A549 (cell line): ENCODE results near the gene COX7B. TPM values are rescaled to one million over a fixed set of nuclear protein-coding genes. Genes with fewer than 3 reads are reported as not detected.
"Not testable (repeated sequence)": the region's sequence is repeated elsewhere in the genome, so short reads cannot be mapped to it uniquely, and the experiment has no call there.

ENCODE experiments used
- ATAC-seq, 2 experiments: fragments of 200-7000 bp in 1 of 2; fragments of >200 bp in 1 of 2; cut with Nextera tagmentation in 1 of 2; cut with Tn5 transposase in 1 of 2; 3 replicates each; pipeline versions ENCODE4 v1.8.0 to v1.9.1; 2018 to 2020; ENCODE audit warnings: mild to moderate bottlenecking in 1 of 2, moderate library complexity in 1 of 2
- CTCF ChIA-PET: fragments of 300-600 bp; sonication (Branson Sonifier 250); formaldehyde crosslinking; extraction: SDS; loops from one replicate; lab custom pipeline; 2021; ENCODE audit warnings: antibody characterized with exemption, inconsistent platforms; lab: Yijun Ruan, JAX
- POLR2A ChIA-PET: fragments of 350-600 bp; formaldehyde crosslinking; extraction: SDS; loops from one replicate; lab custom pipeline; 2021; ENCODE audit warnings: antibody characterized with exemption, inconsistent platforms; lab: Yijun Ruan, JAX
- DNase-seq, 2 experiments: peaks; one replicate each; pipeline versions ENCODE4 v3.0.0 to v3.0.0-alpha.2; 2011 to 2016; ENCODE audit warnings: low read depth in 1 of 2, low spot score in 1 of 2
- FAIRE-seq: peaks from 2 replicates; lab custom pipeline; 2011; peaks lifted over from hg19 to GRCh38; lab: Jason Lieb, UNC
- H3K27ac ChIP-seq, 2 experiments: fragments of >200 bp; sonication (Bioruptor Twin); formaldehyde crosslinking; 3 replicates each; pipeline ENCODE4 v1.5.1; 2016 to 2017
- H3K4me1 ChIP-seq: fragments of >200 bp; sonication (Bioruptor Twin); formaldehyde crosslinking; 3 replicates; pipeline ENCODE4 v1.6.1; 2016
- H3K4me2 ChIP-seq: fragments of >200 bp; sonication (Bioruptor Twin); formaldehyde crosslinking; 3 replicates; pipeline ENCODE4 v1.6.1; 2016
- H3K4me3 ChIP-seq: fragments of >200 bp; sonication (Bioruptor Twin); formaldehyde crosslinking; 3 replicates; pipeline ENCODE4 v1.5.1; 2016
- H3K9me3 ChIP-seq: fragments of >200 bp; sonication (Bioruptor Twin); formaldehyde crosslinking; 3 replicates; pipeline ENCODE4 v1.6.1; 2016
- BHLHE40 ChIP-seq: IDR thresholded peaks from 2 replicates; pipeline ENCODE4 v1.6.1; 2012; ENCODE audit warnings: low read depth, low read length, inconsistent platforms
- CBX2 ChIP-seq: fragments of 200-600 bp; sonication (generic); IDR thresholded peaks from 2 replicates; pipeline ENCODE4 v1.6.1; 2016; ENCODE audit warnings: low read depth, mild to moderate bottlenecking, borderline replicate concordance
- CHD2 ChIP-seq: fragments of 150-350 bp; IDR thresholded peaks from 2 replicates; pipeline ENCODE4 v1.6.1; 2014; ENCODE audit warnings: low read length; ENCODE audit not compliant: partially characterized antibody
- CHD4 ChIP-seq: fragments of 200-600 bp; sonication (generic); IDR thresholded peaks from 2 replicates; pipeline ENCODE4 v1.6.1; 2016; ENCODE audit warnings: antibody characterized with exemption, mild to moderate bottlenecking, borderline replicate concordance
- EP300 ChIP-seq, 2 experiments: fragments of >200 bp; sonication (Bioruptor Twin); formaldehyde crosslinking; IDR thresholded peaks; 2 replicates in 1 of 2; 3 replicates in 1 of 2; pipeline ENCODE4 v1.6.1; 2016 to 2017
- FOXS1 ChIP-seq: fragments of 250-450 bp; sonication (Bioruptor Pico); IDR thresholded peaks from 2 replicates; pipeline ENCODE4 v1.5.0; 2020; ENCODE audit warnings: mild to moderate bottlenecking, moderate library complexity
- GATA3 ChIP-seq: IDR thresholded peaks from 2 replicates; pipeline ENCODE4 v1.6.1; 2012; ENCODE audit warnings: borderline replicate concordance
- JUN ChIP-seq, 2 experiments: fragments of >200 bp; sonication (Bioruptor Twin); formaldehyde crosslinking; IDR thresholded peaks; 2 replicates in 1 of 2; 3 replicates in 1 of 2; pipeline ENCODE4 v1.6.1; 2016 to 2017
- JUNB ChIP-seq: fragments of >200 bp; sonication (Bioruptor Twin); formaldehyde crosslinking; IDR thresholded peaks from 2 replicates; pipeline ENCODE4 v1.6.1; 2016
- KDM5A ChIP-seq: fragments of 200-600 bp; sonication (generic); IDR thresholded peaks from 2 replicates; pipeline ENCODE4 v1.6.1; 2016; ENCODE audit warnings: antibody characterized with exemption, mild to moderate bottlenecking
- MAFK ChIP-seq: fragments of 450-650 bp; IDR thresholded peaks from 2 replicates; pipeline ENCODE4 v1.6.1; 2014; ENCODE audit not compliant: partially characterized antibody
- RAD21 ChIP-seq, 2 experiments: fragments of >200 bp in 1 of 2; sonication (Bioruptor Twin) in 1 of 2; formaldehyde crosslinking in 1 of 2; IDR thresholded peaks in 1 of 2; conservative IDR thresholded peaks in 1 of 2; 2 replicates in 1 of 2; 3 replicates in 1 of 2; pipeline ENCODE4 v1.6.1; 2012 to 2018; ENCODE audit warnings: inconsistent platforms in 1 of 2
- TP53 ChIP-seq: fragments of 250-450 bp; sonication (Bioruptor Pico); IDR thresholded peaks from 2 replicates; pipeline ENCODE4 v1.5.0; 2021; ENCODE audit warnings: mild to moderate bottlenecking, moderate library complexity
- WGBS: methylation state at CpG from one replicate; pipeline ENCODE4 v1.1.6; 2017; ENCODE audit errors: missing lambda C conversion rate; 5-methylcytosine and 5-hydroxymethylcytosine counted together
- polyA plus RNA-seq, 4 experiments: library from polyadenylated mRNA; depleted of rRNA in 3 of 4; stranded (reverse); fragments of >200 nt; fragmentation: RNase III in 1 of 4; extraction: RNeasy Plus Mini Kit Qiagen cat#74134 plus additional on column Dnase treatment in 1 of 4; gene quantifications; 2 replicates in 3 of 4; 3 replicates in 1 of 4; pipeline ENCODE4 v1.2.3, GENCODE V29; 2011 to 2017
- TF ChIP-seq, protein P1 (sequence below): fragments of 250-450 bp; sonication (Bioruptor Pico); IDR thresholded peaks from 2 replicates; pipeline ENCODE4 v1.5.0; 2020; ENCODE audit warnings: low read depth, mild to moderate bottlenecking, moderate library complexity
- TF ChIP-seq, protein P2 (sequence below): fragments of 250-450 bp; sonication (Bioruptor Pico); IDR thresholded peaks from 2 replicates; pipeline ENCODE4 v1.5.0; 2021; ENCODE audit warnings: mild to moderate bottlenecking, moderate library complexity, borderline replicate concordance
- TF ChIP-seq, protein P3 (sequence below): fragments of 200-600 bp; sonication (generic); IDR thresholded peaks from 2 replicates; pipeline ENCODE4 v1.6.1; 2016; ENCODE audit warnings: antibody characterized with exemption, mild to moderate bottlenecking, moderate library complexity
- TF ChIP-seq, protein P4 (sequence below): IDR thresholded peaks from 2 replicates; pipeline ENCODE4 v1.6.1; 2012
- TF ChIP-seq, protein P5 (sequence below): fragments of >200 bp; sonication (Bioruptor Twin); formaldehyde crosslinking; IDR thresholded peaks from 2 replicates; pipeline ENCODE4 v1.6.1; 2016
- TF ChIP-seq, protein P6 (sequence below): IDR thresholded peaks from 2 replicates; pipeline ENCODE4 v1.6.1; 2012

The COX7B gene
- polyA plus RNA-seq, 2 of the 4 experiments (the other 2 are of a cell fraction) = 792 to 1,133 TPM

DNA sequence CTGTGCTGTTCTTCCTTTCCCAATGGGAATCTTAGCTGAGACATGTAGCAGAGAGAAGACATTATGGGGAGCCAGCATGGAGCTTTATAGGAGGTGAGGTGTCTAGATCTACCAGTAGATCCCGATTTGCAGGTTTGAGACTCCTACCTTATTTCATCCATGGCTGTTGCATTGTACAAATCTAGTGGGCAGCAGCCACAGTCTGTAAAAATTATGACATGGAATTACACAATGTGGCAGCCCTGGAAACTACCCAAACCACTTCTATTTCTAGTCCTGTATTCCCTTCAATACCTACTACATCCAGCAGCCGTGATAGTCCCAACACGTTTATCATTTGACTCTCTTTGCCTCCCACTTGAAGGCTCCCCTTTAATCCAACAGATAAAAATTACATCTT, 19.3 kb downstream of the COX7B start:
- ChIA-PET POLR2A (no interaction called here), CTCF (interaction anchor here (0.6 to 1.3 kb wide), 4 partner anchors 18 to 1655 kb away, joined by 3 to 5 read pairs (median 3); no protein-coding TSS in a partner anchor)
- FAIRE-seq (no peak), DNase-seq (no peak), ATAC-seq (peak in 1 of 2 experiments; percentile 50; a peak in 1 of 6 replicates)
- TF ChIP-seq BHLHE40 (no peak), JUNB (no peak), TP53 (CRISPR knock-in tag) (no peak), CBX2 (no peak), GATA3 (no peak), RAD21 (conservative IDR thresholded peaks at IDR 0.05 in 1 of 2, IDR thresholded peaks at IDR 0.05 in 1 of 2) (no peak), CHD4 (no peak), KDM5A (no peak), MAFK (no peak), EP300 (IDR thresholded peaks at IDR 0.05) (no peak), JUN (IDR thresholded peaks at IDR 0.05) (no peak), CHD2 (no peak), FOXS1 (CRISPR knock-in tag) (no peak)
- TF ChIP-seq, protein P1, sequence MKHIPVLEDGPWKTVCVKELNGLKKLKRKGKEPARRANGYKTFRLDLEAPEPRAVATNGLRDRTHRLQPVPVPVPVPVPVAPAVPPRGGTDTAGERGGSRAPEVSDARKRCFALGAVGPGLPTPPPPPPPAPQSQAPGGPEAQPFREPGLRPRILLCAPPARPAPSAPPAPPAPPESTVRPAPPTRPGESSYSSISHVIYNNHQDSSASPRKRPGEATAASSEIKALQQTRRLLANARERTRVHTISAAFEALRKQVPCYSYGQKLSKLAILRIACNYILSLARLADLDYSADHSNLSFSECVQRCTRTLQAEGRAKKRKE = no peak
- TF ChIP-seq, protein P2, sequence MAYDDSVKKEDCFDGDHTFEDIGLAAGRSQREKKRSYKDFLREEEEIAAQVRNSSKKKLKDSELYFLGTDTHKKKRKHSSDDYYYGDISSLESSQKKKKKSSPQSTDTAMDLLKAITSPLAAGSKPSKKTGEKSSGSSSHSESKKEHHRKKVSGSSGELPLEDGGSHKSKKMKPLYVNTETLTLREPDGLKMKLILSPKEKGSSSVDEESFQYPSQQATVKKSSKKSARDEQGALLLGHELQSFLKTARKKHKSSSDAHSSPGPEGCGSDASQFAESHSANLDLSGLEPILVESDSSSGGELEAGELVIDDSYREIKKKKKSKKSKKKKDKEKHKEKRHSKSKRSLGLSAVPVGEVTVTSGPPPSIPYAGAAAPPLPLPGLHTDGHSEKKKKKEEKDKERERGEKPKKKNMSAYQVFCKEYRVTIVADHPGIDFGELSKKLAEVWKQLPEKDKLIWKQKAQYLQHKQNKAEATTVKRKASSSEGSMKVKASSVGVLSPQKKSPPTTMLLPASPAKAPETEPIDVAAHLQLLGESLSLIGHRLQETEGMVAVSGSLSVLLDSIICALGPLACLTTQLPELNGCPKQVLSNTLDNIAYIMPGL (CRISPR knock-in tag) = no peak
- TF ChIP-seq, protein P3, sequence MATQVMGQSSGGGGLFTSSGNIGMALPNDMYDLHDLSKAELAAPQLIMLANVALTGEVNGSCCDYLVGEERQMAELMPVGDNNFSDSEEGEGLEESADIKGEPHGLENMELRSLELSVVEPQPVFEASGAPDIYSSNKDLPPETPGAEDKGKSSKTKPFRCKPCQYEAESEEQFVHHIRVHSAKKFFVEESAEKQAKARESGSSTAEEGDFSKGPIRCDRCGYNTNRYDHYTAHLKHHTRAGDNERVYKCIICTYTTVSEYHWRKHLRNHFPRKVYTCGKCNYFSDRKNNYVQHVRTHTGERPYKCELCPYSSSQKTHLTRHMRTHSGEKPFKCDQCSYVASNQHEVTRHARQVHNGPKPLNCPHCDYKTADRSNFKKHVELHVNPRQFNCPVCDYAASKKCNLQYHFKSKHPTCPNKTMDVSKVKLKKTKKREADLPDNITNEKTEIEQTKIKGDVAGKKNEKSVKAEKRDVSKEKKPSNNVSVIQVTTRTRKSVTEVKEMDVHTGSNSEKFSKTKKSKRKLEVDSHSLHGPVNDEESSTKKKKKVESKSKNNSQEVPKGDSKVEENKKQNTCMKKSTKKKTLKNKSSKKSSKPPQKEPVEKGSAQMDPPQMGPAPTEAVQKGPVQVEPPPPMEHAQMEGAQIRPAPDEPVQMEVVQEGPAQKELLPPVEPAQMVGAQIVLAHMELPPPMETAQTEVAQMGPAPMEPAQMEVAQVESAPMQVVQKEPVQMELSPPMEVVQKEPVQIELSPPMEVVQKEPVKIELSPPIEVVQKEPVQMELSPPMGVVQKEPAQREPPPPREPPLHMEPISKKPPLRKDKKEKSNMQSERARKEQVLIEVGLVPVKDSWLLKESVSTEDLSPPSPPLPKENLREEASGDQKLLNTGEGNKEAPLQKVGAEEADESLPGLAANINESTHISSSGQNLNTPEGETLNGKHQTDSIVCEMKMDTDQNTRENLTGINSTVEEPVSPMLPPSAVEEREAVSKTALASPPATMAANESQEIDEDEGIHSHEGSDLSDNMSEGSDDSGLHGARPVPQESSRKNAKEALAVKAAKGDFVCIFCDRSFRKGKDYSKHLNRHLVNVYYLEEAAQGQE = no peak
- TF ChIP-seq, protein P4, sequence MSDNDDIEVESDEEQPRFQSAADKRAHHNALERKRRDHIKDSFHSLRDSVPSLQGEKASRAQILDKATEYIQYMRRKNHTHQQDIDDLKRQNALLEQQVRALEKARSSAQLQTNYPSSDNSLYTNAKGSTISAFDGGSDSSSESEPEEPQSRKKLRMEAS = no peak
- TF ChIP-seq, protein P5, sequence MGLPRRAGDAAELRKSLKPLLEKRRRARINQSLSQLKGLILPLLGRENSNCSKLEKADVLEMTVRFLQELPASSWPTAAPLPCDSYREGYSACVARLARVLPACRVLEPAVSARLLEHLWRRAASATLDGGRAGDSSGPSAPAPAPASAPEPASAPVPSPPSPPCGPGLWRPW = no peak
- TF ChIP-seq, protein P6, sequence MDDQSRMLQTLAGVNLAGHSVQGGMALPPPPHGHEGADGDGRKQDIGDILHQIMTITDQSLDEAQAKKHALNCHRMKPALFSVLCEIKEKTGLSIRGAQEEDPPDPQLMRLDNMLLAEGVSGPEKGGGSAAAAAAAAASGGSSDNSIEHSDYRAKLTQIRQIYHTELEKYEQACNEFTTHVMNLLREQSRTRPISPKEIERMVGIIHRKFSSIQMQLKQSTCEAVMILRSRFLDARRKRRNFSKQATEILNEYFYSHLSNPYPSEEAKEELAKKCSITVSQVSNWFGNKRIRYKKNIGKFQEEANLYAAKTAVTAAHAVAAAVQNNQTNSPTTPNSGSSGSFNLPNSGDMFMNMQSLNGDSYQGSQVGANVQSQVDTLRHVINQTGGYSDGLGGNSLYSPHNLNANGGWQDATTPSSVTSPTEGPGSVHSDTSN = no peak
- Histone ChIP-seq H3K27ac (no peak overlapping the region), H3K4me3 (no peak overlapping the region), H3K4me1 (peaks cover 9% of the 10 kb centered on the region; the same call in 2 of the 3 replicates), H3K4me2 (no peak overlapping the region), H3K9me3 (no peaks in the 10 kb centered on the region)
- WGBS = 64% methylated on average over 3 of the region's 3 CpGs

DNA sequence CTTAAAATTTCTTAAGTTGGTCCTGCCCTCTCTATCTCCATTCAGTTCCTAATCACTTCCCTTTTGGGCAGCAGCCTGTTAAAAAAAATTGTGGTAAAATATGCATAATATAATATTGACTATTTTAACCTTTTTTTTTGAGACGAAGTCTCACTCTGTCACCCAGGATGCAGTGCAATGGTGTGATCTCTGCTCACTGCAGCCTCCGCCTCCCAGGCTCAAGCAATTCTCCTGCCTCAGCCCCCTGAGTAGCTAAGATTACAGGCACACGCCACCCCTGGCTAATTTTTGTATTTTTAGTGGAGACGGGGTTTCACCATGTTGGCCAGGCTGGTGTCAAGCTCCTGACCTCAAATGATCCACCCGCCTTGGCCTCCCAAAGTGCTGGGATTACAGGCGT, 20.1 kb downstream of the COX7B start:
- POLR2A ChIA-PET = not testable (repeated sequence)

More for the DNA sequence above, 20.1 kb downstream of the COX7B start:
- not testable (repeated sequence) for H3K4me2 ChIP-seq, H3K27ac ChIP-seq, H3K9me3 ChIP-seq, FAIRE-seq, DNase-seq, H3K4me3 ChIP-seq, ATAC-seq
- CTCF ChIA-PET = interaction anchor here (1.3 kb wide), 1 partner anchor 111 kb away, joined by 5 read pairs; no protein-coding TSS in a partner anchor
- 96% methylated on average over 4 of the region's 6 CpGs for WGBS
- H3K4me1 ChIP-seq = peaks cover 16% of the 10 kb centered on the region; the same call in 2 of the 3 replicates
